Skeletal muscle tissue (tissue), 4 donors: Measurements from ENCODE around the gene FAM53A. TPM values are rescaled to one million over a fixed set of nuclear protein-coding genes. Genes with fewer than 3 reads are reported as not detected.

Experiments used
- H3K27ac ChIP-seq: one replicate; pipeline ENCODE4 v1.7.0; 2013; ENCODE audit warnings: mild to moderate bottlenecking, low read depth, low read length, inconsistent platforms
- H3K27me3 ChIP-seq, 3 donors: one replicate each; pipeline ENCODE4 v1.7.0; 2013; ENCODE audit warnings: low read length in 3 of 3; ENCODE audit not compliant: control insufficient read depth in 3 of 3, insufficient read depth in 3 of 3
- H3K36me3 ChIP-seq, 3 donors: one replicate each; pipeline ENCODE4 v1.7.0; 2013; ENCODE audit warnings: low read length in 3 of 3; ENCODE audit not compliant: control insufficient read depth in 3 of 3, insufficient read depth in 3 of 3
- H3K4me1 ChIP-seq, 3 donors: one replicate each; pipeline ENCODE4 v1.7.0; 2013; ENCODE audit warnings: low read length in 3 of 3, mild to moderate bottlenecking in 3 of 3; ENCODE audit not compliant: control insufficient read depth in 3 of 3, insufficient read depth in 3 of 3
- H3K4me3 ChIP-seq, 3 donors: one replicate each; pipeline ENCODE4 v1.7.0; 2013; ENCODE audit warnings: low read length in 3 of 3
- H3K9ac ChIP-seq, 3 donors: one replicate each; pipeline ENCODE4 v1.7.0; 2013; ENCODE audit warnings: low read length in 3 of 3, mild to moderate bottlenecking in 3 of 3, moderate library complexity in 2 of 3, low read depth in 1 of 3
- H3K9me3 ChIP-seq, 3 donors: one replicate each; pipeline ENCODE4 v1.7.0; 2013; ENCODE audit warnings: low read length in 3 of 3; ENCODE audit not compliant: control insufficient read depth in 3 of 3
- total RNA-seq: library from RNA; depleted of rRNA; stranded (reverse); fragments of >200 nt; gene quantifications from one replicate; pipeline ENCODE4 v1.2.3, GENCODE V29; 2014
- donor health status: Osteomylitis.

FAM53A gene
- total RNA-seq, 1 donor from 2014 or later, result 0.52 TPM

DNA sequence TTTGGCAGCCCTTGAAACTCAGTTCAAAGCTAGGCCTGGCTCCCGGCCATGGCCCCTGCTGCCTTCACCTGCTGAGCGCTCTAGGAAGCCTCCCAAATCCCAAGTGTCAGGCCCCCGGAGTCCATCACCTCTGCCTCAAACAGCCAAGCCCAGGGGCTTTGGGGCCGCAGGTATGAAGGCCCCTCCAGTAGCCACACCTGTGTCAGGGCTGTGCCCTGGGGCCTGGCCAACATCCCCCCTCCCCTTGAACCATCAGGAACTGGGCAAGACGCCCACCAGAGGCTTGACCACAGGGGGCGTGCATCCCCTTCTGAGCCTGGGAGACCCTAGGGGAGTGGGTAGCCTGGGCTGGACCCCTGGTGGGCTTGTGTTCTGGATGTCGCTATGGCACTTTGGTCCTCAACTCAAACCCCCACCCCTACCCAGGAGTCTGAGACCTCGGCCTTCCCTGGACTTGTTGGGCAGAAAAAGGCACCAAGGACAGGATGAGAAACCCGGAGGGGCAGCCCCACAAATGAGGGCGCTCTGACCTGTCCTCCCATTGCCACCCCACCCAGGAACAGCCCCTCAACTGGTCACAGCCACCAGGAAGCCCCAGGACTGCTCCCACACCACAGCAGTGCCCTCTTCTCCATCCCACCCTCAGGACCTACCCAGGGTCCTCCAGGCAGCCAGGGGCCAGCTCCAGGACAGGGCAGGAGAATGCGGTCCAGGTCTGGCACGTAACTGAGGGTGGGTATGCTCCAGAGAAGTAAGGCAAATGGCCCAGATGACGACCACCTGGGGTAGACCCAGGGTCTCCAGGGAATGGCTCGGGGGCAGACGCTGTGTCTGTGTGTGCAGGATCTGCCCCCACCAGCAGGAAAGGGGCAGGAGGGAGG lies 32.2 kb upstream of the FAM53A start:
- H3K27ac ChIP-seq, result no peak overlapping the region
- no peak overlapping the region for H3K4me3 ChIP-seq
- H3K27me3 ChIP-seq, result no peaks in the 10 kb centered on the region
- H3K9ac ChIP-seq, result peak overlapping the region in 1 of 3 donors; percentile 8
- H3K4me1 ChIP-seq, result peaks cover 37 to 71% (median 51%) of the 10 kb centered on the region in 3 donors
- H3K36me3 ChIP-seq, result peaks cover 11 to 22% (median 17%) of the 10 kb centered on the region in 3 donors
- no peaks in the 10 kb centered on the region for H3K9me3 ChIP-seq

GRCh38 chr4:1715002-1715758 lies 31.1 kb upstream of the FAM53A start:
- no peak overlapping the region for H3K4me3 ChIP-seq
- H3K9me3 ChIP-seq, result no peaks in the 10 kb centered on the region
- H3K27ac ChIP-seq, result peak overlapping the region; percentile 23
- peaks cover 40 to 72% (median 56%) of the 10 kb centered on the region in 3 donors for H3K4me1 ChIP-seq
- H3K9ac ChIP-seq, result peak overlapping the region in 1 of 3 donors; percentile 41
- H3K36me3 ChIP-seq, result peaks cover 11 to 22% (median 17%) of the 10 kb centered on the region in 3 donors
- H3K27me3 ChIP-seq, result no peaks in the 10 kb centered on the region

DNA sequence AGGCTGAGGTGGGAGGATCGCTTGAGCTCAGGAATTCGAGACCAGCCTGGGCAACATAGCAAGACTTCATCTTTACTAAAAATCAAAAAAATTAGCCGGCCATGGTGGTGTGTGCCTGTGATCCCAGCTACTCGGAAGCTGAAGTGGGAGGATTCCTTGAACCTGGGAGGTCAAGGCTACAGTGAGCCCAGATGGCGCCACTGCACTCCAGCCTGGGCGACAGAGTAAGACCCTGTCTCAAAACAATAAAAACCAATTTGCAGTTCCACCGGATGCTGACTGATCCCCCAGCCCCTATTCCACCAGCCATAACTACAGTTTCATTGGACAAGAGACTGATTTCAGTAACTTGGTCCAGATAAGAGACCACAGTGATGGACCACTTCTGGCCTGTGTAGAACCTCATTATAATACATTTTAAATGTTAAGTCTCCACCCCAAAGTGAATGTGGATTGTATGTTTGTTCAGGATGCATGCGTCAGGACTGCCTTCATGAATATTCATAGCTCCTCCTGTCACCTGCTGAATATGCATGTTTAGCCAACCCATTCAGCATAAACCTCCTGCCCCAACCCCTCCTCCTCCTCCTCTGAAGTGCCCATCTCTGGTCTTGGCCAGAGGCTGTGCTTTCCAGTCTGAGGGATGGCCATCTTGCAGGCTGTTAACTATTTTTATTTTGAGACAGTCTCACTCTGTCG lies 30.3 kb upstream of the FAM53A start:
- Histone ChIP-seq H3K36me3 (peaks cover 11 to 22% (median 17%) of the 10 kb centered on the region in 3 donors), H3K9me3 (no peaks in the 10 kb centered on the region), H3K27ac (no peak overlapping the region), H3K4me3 (no peak overlapping the region), H3K9ac (peak overlapping the region in 1 of 3 donors; percentile 41), H3K4me1 (peaks cover 33 to 67% (median 52%) of the 10 kb centered on the region in 3 donors), H3K27me3 (no peaks in the 10 kb centered on the region)

DNA sequence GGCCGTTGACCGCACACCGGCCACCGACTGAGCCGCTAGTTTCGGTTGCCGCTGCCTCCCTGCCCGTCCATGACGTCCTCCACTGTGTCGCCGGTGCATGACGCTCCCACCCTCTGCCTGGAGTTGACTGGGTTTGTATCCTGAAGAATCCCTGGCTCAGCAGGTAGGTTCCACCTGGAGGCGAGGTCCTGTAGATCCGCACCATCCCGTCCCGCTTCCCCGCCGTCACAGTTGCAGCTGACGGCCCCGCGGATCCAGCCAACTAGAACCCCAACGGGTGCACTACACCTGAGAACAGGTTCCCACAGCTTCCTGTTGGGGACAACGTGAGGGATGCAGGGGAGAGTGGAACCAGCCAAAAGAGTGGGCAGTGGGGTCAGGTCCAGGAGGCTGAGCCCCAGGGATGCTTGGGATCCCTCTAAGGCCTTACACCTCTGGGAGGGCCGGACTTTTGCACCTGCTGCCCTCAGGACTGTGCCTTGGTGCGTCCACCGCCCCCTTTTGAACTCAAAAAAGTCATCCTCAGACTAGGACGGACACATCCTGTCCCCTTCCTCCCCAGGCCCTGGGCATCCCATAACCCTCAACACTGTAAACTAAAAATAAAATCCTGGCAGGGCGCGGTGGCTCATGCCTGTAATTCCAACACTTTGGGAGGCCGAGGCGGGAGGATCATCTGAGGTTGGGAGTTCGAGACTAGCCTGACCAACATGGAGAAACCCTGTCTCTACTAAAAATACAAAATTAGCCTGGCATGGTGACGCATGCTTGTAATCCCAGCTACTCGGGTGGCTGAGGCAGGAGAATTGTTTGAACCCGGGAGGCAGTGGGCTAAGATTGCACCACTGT lies 29.1 kb upstream of the FAM53A start:
- no peaks in the 10 kb centered on the region for H3K9me3 ChIP-seq
- H3K36me3 ChIP-seq, result peaks cover 11 to 17% (median 15%) of the 10 kb centered on the region in 3 donors
- H3K27ac ChIP-seq, result peak overlapping the region; percentile 96
- peaks cover 23 to 56% (median 42%) of the 10 kb centered on the region in 3 donors for H3K4me1 ChIP-seq
- H3K4me3 ChIP-seq, result peak overlapping the region; percentile 72 to 85 (median 76)
- H3K9ac ChIP-seq, result peak overlapping the region; percentile 87 to 92 (median 90)
- H3K27me3 ChIP-seq, result no peaks in the 10 kb centered on the region

DNA sequence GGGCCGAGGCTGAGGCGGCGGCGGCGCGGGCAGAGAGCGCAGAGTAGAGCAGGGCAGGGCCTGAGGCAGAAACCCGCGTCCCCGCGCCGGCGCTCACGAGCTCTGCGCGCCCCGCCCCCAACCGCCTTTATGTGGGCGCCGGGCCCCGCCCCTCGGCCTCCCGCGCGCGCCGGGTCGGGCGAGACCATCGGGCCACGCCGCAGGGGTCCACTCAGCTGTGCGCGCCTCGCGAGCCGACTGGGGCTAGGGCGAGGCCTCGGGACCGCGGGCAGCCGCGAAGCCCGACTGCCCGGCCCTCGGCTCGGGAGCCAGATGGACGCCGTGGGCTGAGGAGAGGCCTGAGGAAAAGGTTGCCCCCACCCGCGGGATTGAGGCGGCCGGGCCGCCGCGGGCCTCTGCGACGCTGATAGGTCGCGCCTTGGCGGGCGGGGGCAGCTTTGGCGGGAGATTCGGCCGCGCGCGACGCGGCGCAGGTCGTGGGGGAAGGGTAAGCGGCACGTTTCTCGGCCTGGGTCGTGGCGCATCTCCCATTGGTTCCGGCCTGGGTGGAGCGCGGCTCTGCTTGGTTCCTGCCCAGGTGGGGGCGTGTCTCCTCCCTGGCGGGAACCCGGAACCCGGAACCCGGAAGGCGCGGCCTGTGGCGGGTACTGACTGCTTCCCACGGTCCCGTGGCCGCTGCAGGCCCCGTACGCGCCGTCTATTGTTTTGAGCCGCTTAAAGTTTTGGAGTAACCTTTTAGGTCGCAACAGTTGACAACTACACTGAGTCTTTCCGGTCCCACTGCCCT lies 28.3 kb upstream of the FAM53A start, which contains the start of gene SLBP:
Gene SLBP (minus strand): TSS at position 104 of the 787 bp plus-strand sequence. CDS start 131 bp downstream, outside the sequence.
- Histone ChIP-seq H3K27me3 (no peaks in the 10 kb centered on the region), H3K9me3 (no peaks in the 10 kb centered on the region), H3K36me3 (peaks cover 3 to 9% (median 7%) of the 10 kb centered on the region in 3 donors), H3K27ac (peak within 1 kb of the TSS; percentile 96), H3K9ac (peak within 1 kb of the TSS; percentile 89 to 92 (median 90)), H3K4me1 (peaks cover 19 to 48% (median 36%) of the 10 kb centered on the region in 3 donors), H3K4me3 (peak within 1 kb of the TSS; percentile 72 to 88 (median 85))

- H3K9ac ChIP-seq, result peak overlapping the region; percentile 89 to 92 (median 90)
- H3K27ac ChIP-seq, result peak overlapping the region; percentile 96
- no peaks in the 10 kb centered on the region for H3K27me3 ChIP-seq
- H3K4me3 ChIP-seq, result peak overlapping the region; percentile 72 to 88 (median 85)
- no peaks in the 10 kb centered on the region for H3K9me3 ChIP-seq
- H3K36me3 ChIP-seq, result peaks cover 1 to 4% (median 3%) of the 10 kb centered on the region in 3 donors
- H3K4me1 ChIP-seq, result peaks cover 19 to 44% (median 36%) of the 10 kb centered on the region in 3 donors
Measured at GRCh38 chr4:1711571-1712215, 27.6 kb upstream of the FAM53A start.

- no peaks in the 10 kb centered on the region for H3K9me3 ChIP-seq
- no peaks in the 10 kb centered on the region for H3K27me3 ChIP-seq
- H3K4me1 ChIP-seq, result peaks cover 22 to 42% (median 34%) of the 10 kb centered on the region in 3 donors
- peak overlapping the region; percentile 89 to 92 (median 90) for H3K9ac ChIP-seq
- H3K36me3 ChIP-seq, result no peaks in the 10 kb centered on the region
- peak overlapping the region; percentile 72 to 88 (median 85) for H3K4me3 ChIP-seq
- H3K27ac ChIP-seq, result peak overlapping the region; percentile 96
Measured at GRCh38 chr4:1711055-1711570, 27.0 kb upstream of the FAM53A start.

- H3K9me3 ChIP-seq, result no peaks in the 10 kb centered on the region
- H3K4me3 ChIP-seq, result no peak overlapping the region
- no peaks in the 10 kb centered on the region for H3K27me3 ChIP-seq
- peaks cover 0 to 6% (median 4%) of the 10 kb centered on the region in 3 donors for H3K36me3 ChIP-seq
- H3K27ac ChIP-seq, result no peak overlapping the region
- H3K9ac ChIP-seq, result no peak overlapping the region
- peaks cover 17 to 24% (median 18%) of the 10 kb centered on the region in 3 donors for H3K4me1 ChIP-seq
Measured at GRCh38 chr4:1708581-1708980, 24.5 kb upstream of the FAM53A start.
